Activated naive CD4-positive, alpha-beta T cell treated with anti-CD3 and anti-CD28 coated beads, Interleukin-2, amount 50 U/mL, for 24 hours (primary cell): ENCODE data around the gene STK26.
A peak's percentile ranks its signal among the peaks of the same experiment; 100 is the strongest.
"Not testable (repeated sequence)": the region's sequence is repeated elsewhere in the genome, so short reads cannot be mapped to it uniquely, and the experiment has no call there.

Experiments used
- H3K27ac Mint-ChIP-seq: one replicate; pipeline ENCODE4 v1.8.0; 2021; ENCODE audit warnings: mild to moderate bottlenecking, mixed read lengths
- H3K27me3 Mint-ChIP-seq: one replicate; pipeline ENCODE4 v1.8.0; 2021; ENCODE audit warnings: mixed read lengths
- H3K36me3 Mint-ChIP-seq: one replicate; pipeline ENCODE4 v1.8.0; 2021; ENCODE audit warnings: mixed read lengths
- H3K4me1 Mint-ChIP-seq: one replicate; pipeline ENCODE4 v1.8.0; 2021; ENCODE audit warnings: mixed read lengths
- H3K4me3 Mint-ChIP-seq: one replicate; pipeline ENCODE4 v1.8.0; 2021; ENCODE audit warnings: mild to moderate bottlenecking, mixed read lengths
- H3K9me3 Mint-ChIP-seq: one replicate; pipeline ENCODE4 v1.8.0; 2021; ENCODE audit warnings: mixed read lengths

The STK26 gene

GRCh38 chrX:132023896-132024386 is 839 bp downstream of the STK26 start:
- Mint-ChIP-seq H3K27me3 (no peaks in the 10 kb centered on the region), H3K27ac (peak overlapping the region; percentile 91), H3K36me3 (no peaks in the 10 kb centered on the region), H3K4me3 (peak overlapping the region; percentile 90), H3K4me1 (peaks cover 44% of the 10 kb centered on the region), H3K9me3 (no peaks in the 10 kb centered on the region)

- Mint-ChIP-seq H3K4me1 (peaks cover 55% of the 10 kb centered on the region), H3K27ac (peak overlapping the region; percentile 62), H3K4me3 (peak overlapping the region; percentile 90), H3K36me3 (no peaks in the 10 kb centered on the region), H3K9me3 (no peaks in the 10 kb centered on the region), H3K27me3 (no peaks in the 10 kb centered on the region)
Observed at GRCh38 chrX:132025041-132025440, 1.9 kb downstream of the STK26 start.

- Mint-ChIP-seq H3K27ac (peak overlapping the region; percentile 72), H3K9me3 (no peaks in the 10 kb centered on the region)
Observed at GRCh38 chrX:132030264-132030663, 7.2 kb downstream of the STK26 start.

GRCh38 chrX:132031867-132032266 is 8.8 kb downstream of the STK26 start:
- H3K27me3 Mint-ChIP-seq = no peaks in the 10 kb centered on the region
- H3K36me3 Mint-ChIP-seq = peaks cover 4% of the 10 kb centered on the region
- peaks cover 83% of the 10 kb centered on the region for H3K4me1 Mint-ChIP-seq
- no peaks in the 10 kb centered on the region for H3K9me3 Mint-ChIP-seq
- H3K27ac Mint-ChIP-seq = peak overlapping the region; percentile 79
- peak overlapping the region; percentile 60 for H3K4me3 Mint-ChIP-seq

More at GRCh38 chrX:132030264-132030663, 7.2 kb downstream of the STK26 start:
- peaks cover 84% of the 10 kb centered on the region for H3K4me1 Mint-ChIP-seq
- no peaks in the 10 kb centered on the region for H3K27me3 Mint-ChIP-seq
- peaks cover 4% of the 10 kb centered on the region for H3K36me3 Mint-ChIP-seq
- peak overlapping the region; percentile 6 for H3K4me3 Mint-ChIP-seq

GRCh38 chrX:132033166-132033565 is 10.1 kb downstream of the STK26 start:
- Mint-ChIP-seq H3K27ac (no peak overlapping the region), H3K27me3 (no peaks in the 10 kb centered on the region), H3K36me3 (peaks cover 4% of the 10 kb centered on the region), H3K4me1 (peaks cover 83% of the 10 kb centered on the region), H3K9me3 (no peaks in the 10 kb centered on the region), H3K4me3 (no peak overlapping the region)

GRCh38 chrX:132034648-132035047 is 11.5 kb downstream of the STK26 start:
- Mint-ChIP-seq H3K4me1 (peaks cover 78% of the 10 kb centered on the region), H3K27ac (no peak overlapping the region), H3K4me3 (no peak overlapping the region)

GRCh38 chrX:132037479-132037993 is 14.4 kb downstream of the STK26 start:
- Mint-ChIP-seq H3K27me3 (no peaks in the 10 kb centered on the region), H3K9me3 (no peaks in the 10 kb centered on the region), H3K4me1 (peaks cover 78% of the 10 kb centered on the region), H3K4me3 (peak overlapping the region; percentile 54), H3K36me3 (no peaks in the 10 kb centered on the region), H3K27ac (no peak overlapping the region)

More at GRCh38 chrX:132034648-132035047, 11.5 kb downstream of the STK26 start:
- no peaks in the 10 kb centered on the region for H3K27me3 Mint-ChIP-seq
- H3K36me3 Mint-ChIP-seq = peaks cover 4% of the 10 kb centered on the region
- no peaks in the 10 kb centered on the region for H3K9me3 Mint-ChIP-seq

GRCh38 chrX:132040066-132040465 is 17.0 kb downstream of the STK26 start:
- Mint-ChIP-seq H3K9me3 (no peaks in the 10 kb centered on the region), H3K27ac (no peak overlapping the region), H3K4me3 (no peak overlapping the region), H3K27me3 (no peaks in the 10 kb centered on the region), H3K36me3 (no peaks in the 10 kb centered on the region), H3K4me1 (peaks cover 73% of the 10 kb centered on the region)

- no peak overlapping the region for H3K27ac Mint-ChIP-seq
- H3K9me3 Mint-ChIP-seq = no peaks in the 10 kb centered on the region
- peak overlapping the region; percentile 5 for H3K4me3 Mint-ChIP-seq
- H3K4me1 Mint-ChIP-seq = peaks cover 76% of the 10 kb centered on the region
- H3K36me3 Mint-ChIP-seq = no peaks in the 10 kb centered on the region
- H3K27me3 Mint-ChIP-seq = no peaks in the 10 kb centered on the region
Observed at GRCh38 chrX:132041015-132041414, 17.9 kb downstream of the STK26 start.

- H3K27ac Mint-ChIP-seq = no peak overlapping the region
- H3K27me3 Mint-ChIP-seq = no peaks in the 10 kb centered on the region
- no peaks in the 10 kb centered on the region for H3K36me3 Mint-ChIP-seq
- H3K9me3 Mint-ChIP-seq = no peaks in the 10 kb centered on the region
- H3K4me1 Mint-ChIP-seq = peaks cover 74% of the 10 kb centered on the region
- H3K4me3 Mint-ChIP-seq = no peak overlapping the region
Observed at GRCh38 chrX:132043977-132044376, 20.9 kb downstream of the STK26 start.

GRCh38 chrX:132044953-132045352 is 21.9 kb downstream of the STK26 start:
- H3K27me3 Mint-ChIP-seq = no peaks in the 10 kb centered on the region
- H3K4me3 Mint-ChIP-seq = no peak overlapping the region
- no peak overlapping the region for H3K27ac Mint-ChIP-seq
- no peaks in the 10 kb centered on the region for H3K36me3 Mint-ChIP-seq
- H3K9me3 Mint-ChIP-seq = no peaks in the 10 kb centered on the region
- peaks cover 76% of the 10 kb centered on the region for H3K4me1 Mint-ChIP-seq

- no peaks in the 10 kb centered on the region for H3K27me3 Mint-ChIP-seq
- H3K4me1 Mint-ChIP-seq = peaks cover 73% of the 10 kb centered on the region
- no peaks in the 10 kb centered on the region for H3K36me3 Mint-ChIP-seq
- H3K4me3 Mint-ChIP-seq = no peak overlapping the region
- peak overlapping the region; percentile 55 for H3K27ac Mint-ChIP-seq
- no peaks in the 10 kb centered on the region for H3K9me3 Mint-ChIP-seq
Observed at GRCh38 chrX:132045456-132045855, 22.4 kb downstream of the STK26 start.

GRCh38 chrX:132046533-132046932 is 23.4 kb downstream of the STK26 start:
- Mint-ChIP-seq H3K36me3 (peaks cover 2% of the 10 kb centered on the region), H3K4me1 (peaks cover 62% of the 10 kb centered on the region), H3K27me3 (no peaks in the 10 kb centered on the region), H3K27ac (no peak overlapping the region), H3K4me3 (no peak overlapping the region), H3K9me3 (no peaks in the 10 kb centered on the region)

GRCh38 chrX:132051778-132052177 is 28.7 kb downstream of the STK26 start:
- peaks cover 61% of the 10 kb centered on the region for H3K4me1 Mint-ChIP-seq
- not testable (repeated sequence) for H3K36me3 Mint-ChIP-seq, H3K9me3 Mint-ChIP-seq, H3K27me3 Mint-ChIP-seq, H3K27ac Mint-ChIP-seq, H3K4me3 Mint-ChIP-seq

- Mint-ChIP-seq H3K9me3 (no peaks in the 10 kb centered on the region), H3K27ac (no peak overlapping the region), H3K27me3 (no peaks in the 10 kb centered on the region)
Observed at GRCh38 chrX:132058050-132058449, 34.9 kb downstream of the STK26 start.

GRCh38 chrX:132058975-132059374 is 35.9 kb downstream of the STK26 start:
- H3K4me3 Mint-ChIP-seq = no peak overlapping the region
- H3K27ac Mint-ChIP-seq = no peak overlapping the region
- H3K4me1 Mint-ChIP-seq = peaks cover 37% of the 10 kb centered on the region
- peaks cover 3% of the 10 kb centered on the region for H3K36me3 Mint-ChIP-seq
- H3K9me3 Mint-ChIP-seq = no peaks in the 10 kb centered on the region
- no peaks in the 10 kb centered on the region for H3K27me3 Mint-ChIP-seq

More at GRCh38 chrX:132058050-132058449, 34.9 kb downstream of the STK26 start:
- Mint-ChIP-seq H3K36me3 (peaks cover 3% of the 10 kb centered on the region), H3K4me1 (peaks cover 43% of the 10 kb centered on the region), H3K4me3 (no peak overlapping the region)
